Tibial artery (tissue), 4 donors: ENCODE data around the gene TMED7.

ENCODE experiments used
- DNase-seq, 2 donors: peaks; one replicate each; pipeline ENCODE4 v3.0.0-alpha.2; 2019
- H3K27ac ChIP-seq, 2 donors: fragments of 200-600 bp; sonication (generic) in 1 of 2; 1 replicate in 1 of 2; 2 replicates in 1 of 2; pipeline ENCODE4 v1.5.1; 2018 to 2019; ENCODE audit warnings: mild to moderate bottlenecking in 1 of 2
- H3K27me3 ChIP-seq, 2 donors: fragments of 200-600 bp; sonication (generic) in 1 of 2; one replicate each; pipeline versions ENCODE4 v1.5.1 to v1.6.0; 2016 to 2019
- H3K36me3 ChIP-seq, 3 donors: fragments of 200-600 bp; sonication (generic) in 2 of 3; one replicate each; pipeline ENCODE4 v1.5.1; 2016 to 2019; ENCODE audit warnings: mild to moderate bottlenecking in 2 of 3
- H3K4me1 ChIP-seq, 4 donors: fragments of 200-600 bp; sonication (generic) in 2 of 4; 1 replicate in 3 of 4; 2 replicates in 1 of 4; pipeline ENCODE4 v1.5.1; 2016 to 2019
- H3K4me3 ChIP-seq, 2 donors: fragments of 200-600 bp; sonication (generic) in 1 of 2; 1 replicate in 1 of 2; 2 replicates in 1 of 2; pipeline ENCODE4 v1.5.1; 2018 to 2019; ENCODE audit warnings: mild to moderate bottlenecking in 2 of 2
- H3K9me3 ChIP-seq, 3 donors: fragments of 200-600 bp; sonication (generic) in 1 of 3; one replicate each; pipeline ENCODE4 v1.5.1; 2016 to 2019
- intact Hi-C: fragments of 100-400 bp; cut with DNase I; formaldehyde crosslinking; loops from one replicate; pipeline ENCODE4 v1.15.0; 2023; ENCODE audit warnings: low total_unique reads
- TF ChIP-seq, protein P1 (sequence below), 2 experiments: fragments of 200-600 bp in 1 of 2; fragments of 450-650 bp in 1 of 2; IDR thresholded peaks; one replicate each; pipeline ENCODE4 v1.5.1; 2017 to 2019; ENCODE audit warnings: antibody characterized with exemption in 2 of 2, mild to moderate bottlenecking in 1 of 2, moderate library complexity in 1 of 2

The TMED7 gene

GRCh38 chr5:115594128-115595047 is 31.4 kb downstream of the TMED7 start:
- no peaks in the 10 kb centered on the region for H3K36me3 ChIP-seq

DNA sequence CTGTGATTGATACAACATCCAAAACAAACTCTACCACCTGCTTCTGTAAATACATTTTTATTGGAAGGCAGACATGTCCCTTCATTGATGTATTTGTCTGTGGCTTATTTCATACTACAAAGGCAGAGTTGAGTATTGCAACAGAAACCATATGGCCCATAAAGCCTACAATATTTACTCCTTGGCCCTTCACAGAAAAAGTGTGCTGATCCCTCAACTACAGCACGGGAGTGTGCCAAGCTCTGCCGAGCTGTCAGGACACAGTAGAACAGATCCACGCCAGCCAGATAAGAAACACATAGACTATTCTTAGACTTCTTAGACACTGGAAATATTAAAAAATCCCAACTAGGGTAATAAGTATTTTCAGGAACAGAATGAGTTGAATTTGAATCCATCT is 36.8 kb downstream of the TMED7 start:
- peaks cover 0 to 2% (median 0%) of the 10 kb centered on the region in 4 donors for H3K4me1 ChIP-seq
- DNase-seq: no peak
- no peak overlapping the region for H3K4me3 ChIP-seq
- TF ChIP-seq, protein P1, sequence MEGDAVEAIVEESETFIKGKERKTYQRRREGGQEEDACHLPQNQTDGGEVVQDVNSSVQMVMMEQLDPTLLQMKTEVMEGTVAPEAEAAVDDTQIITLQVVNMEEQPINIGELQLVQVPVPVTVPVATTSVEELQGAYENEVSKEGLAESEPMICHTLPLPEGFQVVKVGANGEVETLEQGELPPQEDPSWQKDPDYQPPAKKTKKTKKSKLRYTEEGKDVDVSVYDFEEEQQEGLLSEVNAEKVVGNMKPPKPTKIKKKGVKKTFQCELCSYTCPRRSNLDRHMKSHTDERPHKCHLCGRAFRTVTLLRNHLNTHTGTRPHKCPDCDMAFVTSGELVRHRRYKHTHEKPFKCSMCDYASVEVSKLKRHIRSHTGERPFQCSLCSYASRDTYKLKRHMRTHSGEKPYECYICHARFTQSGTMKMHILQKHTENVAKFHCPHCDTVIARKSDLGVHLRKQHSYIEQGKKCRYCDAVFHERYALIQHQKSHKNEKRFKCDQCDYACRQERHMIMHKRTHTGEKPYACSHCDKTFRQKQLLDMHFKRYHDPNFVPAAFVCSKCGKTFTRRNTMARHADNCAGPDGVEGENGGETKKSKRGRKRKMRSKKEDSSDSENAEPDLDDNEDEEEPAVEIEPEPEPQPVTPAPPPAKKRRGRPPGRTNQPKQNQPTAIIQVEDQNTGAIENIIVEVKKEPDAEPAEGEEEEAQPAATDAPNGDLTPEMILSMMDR (IDR thresholded peaks at IDR 0.05): no peak
- no peaks in the 10 kb centered on the region for H3K27me3 ChIP-seq
- H3K36me3 ChIP-seq: no peaks in the 10 kb centered on the region
- intact Hi-C loops: loop anchor here (5.0 kb wide), 1 partner anchor 282 kb away; no protein-coding TSS in a partner anchor
- H3K27ac ChIP-seq: no peak overlapping the region
- no peaks in the 10 kb centered on the region for H3K9me3 ChIP-seq

More at GRCh38 chr5:115594128-115595047, 31.4 kb downstream of the TMED7 start:
- Histone ChIP-seq H3K4me3 (no peak overlapping the region), H3K9me3 (no peaks in the 10 kb centered on the region), H3K27ac (no peak overlapping the region), H3K4me1 (peaks cover 0 to 18% (median 2%) of the 10 kb centered on the region in 4 donors), H3K27me3 (no peaks in the 10 kb centered on the region)
- no peak for DNase-seq
- intact Hi-C loops: no loop called here
- TF ChIP-seq, protein P1 (IDR thresholded peaks at IDR 0.05): no peak

DNA sequence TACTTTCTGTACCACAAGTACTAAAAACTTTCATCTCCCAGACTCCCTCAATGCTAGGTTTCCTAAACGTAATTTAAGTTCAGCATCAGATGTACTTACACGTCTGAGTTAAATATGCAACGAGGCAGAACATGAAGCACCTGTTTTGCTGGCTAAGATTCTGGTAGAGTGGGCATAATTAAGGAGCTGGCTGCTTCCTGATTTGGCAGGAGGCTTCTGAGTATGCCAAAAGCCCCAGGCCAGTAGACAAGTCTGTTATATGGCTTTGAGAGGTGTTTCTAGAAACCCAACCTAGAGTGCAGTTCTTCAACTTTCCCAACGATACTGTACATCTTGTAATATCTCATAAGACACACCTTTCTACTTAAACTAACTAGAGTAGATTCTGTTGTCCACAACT is 37.2 kb downstream of the TMED7 start:
- Histone ChIP-seq H3K27me3 (no peaks in the 10 kb centered on the region), H3K4me3 (no peak overlapping the region), H3K4me1 (no peaks in the 10 kb centered on the region), H3K9me3 (no peaks in the 10 kb centered on the region), H3K36me3 (no peaks in the 10 kb centered on the region), H3K27ac (no peak overlapping the region)
- intact Hi-C loops: loop anchor here (5.0 kb wide), 1 partner anchor 281 kb away; no protein-coding TSS in a partner anchor
- TF ChIP-seq, protein P1 (IDR thresholded peaks at IDR 0.05): no peak
- no peak for DNase-seq

GRCh38 chr5:115586525-115587146 is 39.2 kb downstream of the TMED7 start:
- no peaks in the 10 kb centered on the region for H3K36me3 ChIP-seq
- no peak overlapping the region for H3K4me3 ChIP-seq
- intact Hi-C loops: loop anchor here (5.0 kb wide), 1 partner anchor 279 kb away; no protein-coding TSS in a partner anchor
- no peaks in the 10 kb centered on the region for H3K9me3 ChIP-seq
- H3K27ac ChIP-seq: no peak overlapping the region
- no peak for DNase-seq
- no peaks in the 10 kb centered on the region for H3K27me3 ChIP-seq
- TF ChIP-seq, protein P1 (IDR thresholded peaks at IDR 0.05): peak; percentile 54 to 57
- no peaks in the 10 kb centered on the region for H3K4me1 ChIP-seq

GRCh38 chr5:115585265-115585664 is 40.6 kb downstream of the TMED7 start:
- H3K4me3 ChIP-seq: no peak overlapping the region
- DNase-seq: no peak
- intact Hi-C loops: loop anchor here (5.0 kb wide), 1 partner anchor 278 kb away; no protein-coding TSS in a partner anchor
- no peaks in the 10 kb centered on the region for H3K9me3 ChIP-seq
- no peaks in the 10 kb centered on the region for H3K27me3 ChIP-seq
- H3K36me3 ChIP-seq: peaks cover 0 to 4% (median 3%) of the 10 kb centered on the region in 3 donors
- H3K4me1 ChIP-seq: no peaks in the 10 kb centered on the region
- H3K27ac ChIP-seq: no peak overlapping the region
- TF ChIP-seq, protein P1 (IDR thresholded peaks at IDR 0.05): no peak
